Skin of body (tissue), 2 donors: ENCODE measurements around the gene DOCK2. TPM values are rescaled to one million over a fixed set of nuclear protein-coding genes. Genes with fewer than 3 reads are reported as not detected.
"Not testable (repeated sequence)": the region's sequence is repeated elsewhere in the genome, so short reads cannot be mapped to it uniquely, and the experiment has no call there.

Experiments
- DNase-seq: peaks from one replicate; lab custom pipeline; 2025; lab: John Stamatoyannopoulos, UW
- total RNA-seq: library from RNA; depleted of rRNA; stranded (reverse); fragments of >200 nt; gene quantifications from one replicate; pipeline ENCODE4 v1.2.3, GENCODE V29; 2014

The DOCK2 gene
- total RNA-seq, 1 donor from 2014 or later, result 20.6 TPM

GRCh38 chr5:170082701-170083100 lies 445.6 kb downstream of the DOCK2 start:
- no peak for DNase-seq

GRCh38 chr5:170087168-170087817 lies 450.2 kb downstream of the DOCK2 start:
- DNase-seq, result no peak

GRCh38 chr5:170092455-170093101 lies 455.5 kb downstream of the DOCK2 start:
- no peak for DNase-seq

GRCh38 chr5:170094329-170094728 lies 457.3 kb downstream of the DOCK2 start:
- not testable (repeated sequence) for DNase-seq

GRCh38 chr5:170095646-170096045 lies 458.6 kb downstream of the DOCK2 start:
- no peak for DNase-seq

GRCh38 chr5:170097934-170098333 lies 460.9 kb downstream of the DOCK2 start:
- no peak for DNase-seq

- DNase-seq, result peak; percentile 82
These were observed 463.2 kb downstream of the DOCK2 start for GRCh38 chr5:170100066-170100943.

GRCh38 chr5:170103447-170103846 lies 466.4 kb downstream of the DOCK2 start:
- no peak for DNase-seq

- DNase-seq, result no peak
These were observed 467.2 kb downstream of the DOCK2 start for GRCh38 chr5:170104299-170104698.

GRCh38 chr5:170104710-170105109 lies 467.6 kb downstream of the DOCK2 start:
- DNase-seq, result no peak

GRCh38 chr5:170105642-170106611 lies 468.9 kb downstream of the DOCK2 start, which contains the start of gene FOXI1:
TSS of gene FOXI1 (plus strand) at chr5:170105897. CDS start at chr5:170105958, 61 bp downstream.
- no peak for DNase-seq

GRCh38 chr5:170107674-170108073 lies 470.6 kb downstream of the DOCK2 start:
- DNase-seq, result no peak

- no peak for DNase-seq
These were observed 471.3 kb downstream of the DOCK2 start for GRCh38 chr5:170108266-170108785.

- no peak for DNase-seq
These were observed 472.3 kb downstream of the DOCK2 start for GRCh38 chr5:170109059-170110031.

GRCh38 chr5:170110403-170111087 lies 473.5 kb downstream of the DOCK2 start:
- DNase-seq, result no peak

GRCh38 chr5:170111088-170111785 lies 474.2 kb downstream of the DOCK2 start:
- no peak for DNase-seq

- DNase-seq, result no peak
These were observed 475.9 kb downstream of the DOCK2 start for GRCh38 chr5:170112876-170113521.

GRCh38 chr5:170113522-170113900 lies 476.4 kb downstream of the DOCK2 start:
- no peak for DNase-seq
